ENCODE results near the gene PYGO2.

GRCh38 chr1:154951901-154952657 lies 9.5 kb downstream of the PYGO2 start:
- no peak for TF ChIP-seq CTCF (IDR thresholded peaks at IDR 0.05)
- TF ChIP-seq POLR2A (IDR thresholded peaks at IDR 0.05) = no peak
